NB4 (cell line): ENCODE data around the gene CWC15.
"Not testable (repeated sequence)": the region's sequence is repeated elsewhere in the genome, so short reads cannot be mapped to it uniquely, and the experiment has no call there.

ENCODE experiments used
- DNase-seq: peaks from one replicate; pipeline ENCODE4 v3.0.0; 2010; ENCODE audit warnings: low read depth
- H3K4me3 ChIP-seq: one replicate; pipeline ENCODE4 v1.5.1; 2011; ENCODE audit warnings: mild to moderate bottlenecking, low read depth, low read length, moderate library complexity
- CTCF ChIP-seq: IDR thresholded peaks from one replicate; pipeline ENCODE4 v1.5.1; 2012; ENCODE audit warnings: low read depth, low read length
- MAX ChIP-seq: IDR thresholded peaks from 2 replicates; pipeline ENCODE4 v1.6.1; 2011; ENCODE audit warnings: low read depth, low read length
- MYC ChIP-seq: IDR thresholded peaks from 2 replicates; pipeline ENCODE4 v1.6.1; 2011; ENCODE audit warnings: low read depth, low read length
- POLR2A ChIP-seq: IDR thresholded peaks from 2 replicates; pipeline ENCODE4 v1.6.1; 2011; ENCODE audit warnings: mild to moderate bottlenecking; ENCODE audit not compliant: insufficient read length; ENCODE audit errors: extremely low read depth

Gene CWC15

GRCh38 chr11:94973099-94973968 is at the start of gene CWC15, which contains the start of gene KDM4D:
CWC15 (minus strand) TSS chr11:94973556; CDS start chr11:94972185, 1,371 bp downstream.
KDM4D (plus strand) TSS chr11:94973709; CDS start chr11:94997373, 23,664 bp downstream.
- peak; percentile 95 for TF ChIP-seq POLR2A
- 0 out of 2 replicates have a peak, but pooled peaks have one; percentile 5 for TF ChIP-seq MAX
- no peak for TF ChIP-seq CTCF
- TF ChIP-seq MYC: no peak; the same call in 1 of the 2 replicates
- peak within 1 kb of the TSS; percentile 92 for H3K4me3 ChIP-seq
- DNase-seq: peak; percentile 96

GRCh38 chr11:95021468-95021867 is 48.1 kb upstream of the CWC15 start:
- not testable (repeated sequence) for H3K4me3 ChIP-seq, DNase-seq

- H3K4me3 ChIP-seq: no peak overlapping the region
- TF ChIP-seq POLR2A (no peak), CTCF (no peak), MYC (no peak), MAX (no peak)
- no peak for DNase-seq
Measured at GRCh38 chr11:95016139-95016538, 42.8 kb upstream of the CWC15 start.

GRCh38 chr11:95014184-95014821 is 40.9 kb upstream of the CWC15 start:
- no peak for DNase-seq
- TF ChIP-seq MYC (no peak), POLR2A (no peak), CTCF (no peak), MAX (no peak)
- no peak overlapping the region for H3K4me3 ChIP-seq

- no peak for DNase-seq
- H3K4me3 ChIP-seq: no peak overlapping the region
- TF ChIP-seq CTCF (no peak), MYC (no peak), POLR2A (no peak), MAX (no peak)
Measured at GRCh38 chr11:95011376-95011775, 38.0 kb upstream of the CWC15 start.

- no peak for DNase-seq
- no peak overlapping the region for H3K4me3 ChIP-seq
- TF ChIP-seq MAX (no peak), POLR2A (no peak), CTCF (no peak), MYC (no peak)
Measured at GRCh38 chr11:95005642-95006041, 32.3 kb upstream of the CWC15 start.
